LNCAP (cell line): ENCODE measurements around the gene MAP2K5.

Experiments
- TF ChIP-seq, protein P1 (sequence below): fragments of 450-650 bp; IDR thresholded peaks from 2 replicates; pipeline ENCODE4 v1.5.1; 2017; ENCODE audit warnings: mild to moderate bottlenecking

MAP2K5 gene

GRCh38 chr15:67779549-67780111 lies 237.1 kb downstream of the MAP2K5 start:
- TF ChIP-seq, protein P1, sequence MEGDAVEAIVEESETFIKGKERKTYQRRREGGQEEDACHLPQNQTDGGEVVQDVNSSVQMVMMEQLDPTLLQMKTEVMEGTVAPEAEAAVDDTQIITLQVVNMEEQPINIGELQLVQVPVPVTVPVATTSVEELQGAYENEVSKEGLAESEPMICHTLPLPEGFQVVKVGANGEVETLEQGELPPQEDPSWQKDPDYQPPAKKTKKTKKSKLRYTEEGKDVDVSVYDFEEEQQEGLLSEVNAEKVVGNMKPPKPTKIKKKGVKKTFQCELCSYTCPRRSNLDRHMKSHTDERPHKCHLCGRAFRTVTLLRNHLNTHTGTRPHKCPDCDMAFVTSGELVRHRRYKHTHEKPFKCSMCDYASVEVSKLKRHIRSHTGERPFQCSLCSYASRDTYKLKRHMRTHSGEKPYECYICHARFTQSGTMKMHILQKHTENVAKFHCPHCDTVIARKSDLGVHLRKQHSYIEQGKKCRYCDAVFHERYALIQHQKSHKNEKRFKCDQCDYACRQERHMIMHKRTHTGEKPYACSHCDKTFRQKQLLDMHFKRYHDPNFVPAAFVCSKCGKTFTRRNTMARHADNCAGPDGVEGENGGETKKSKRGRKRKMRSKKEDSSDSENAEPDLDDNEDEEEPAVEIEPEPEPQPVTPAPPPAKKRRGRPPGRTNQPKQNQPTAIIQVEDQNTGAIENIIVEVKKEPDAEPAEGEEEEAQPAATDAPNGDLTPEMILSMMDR, result no peak

DNA sequence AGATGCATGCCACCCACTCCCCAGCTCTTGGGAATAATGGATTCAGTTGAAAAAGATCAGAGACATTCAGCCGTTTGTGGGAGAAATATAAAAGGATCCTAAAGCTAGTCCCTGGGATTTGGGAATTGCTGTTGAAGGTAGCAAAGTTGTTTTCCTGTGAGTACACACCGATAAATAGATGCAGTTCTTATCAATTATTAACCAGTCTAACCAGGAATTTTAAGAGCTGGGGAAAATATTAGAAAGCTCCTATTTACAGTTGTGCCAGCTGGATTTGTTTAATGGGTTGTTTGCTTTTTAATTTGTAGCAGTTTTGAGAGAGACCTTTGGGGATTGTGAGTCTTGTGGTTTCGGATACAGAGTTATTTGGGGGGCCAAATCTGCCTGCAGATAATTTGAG lies 238.6 kb downstream of the MAP2K5 start:
- TF ChIP-seq, protein P1, result no peak

GRCh38 chr15:67781907-67782690 lies 239.6 kb downstream of the MAP2K5 start:
- TF ChIP-seq, protein P1, result no peak

DNA sequence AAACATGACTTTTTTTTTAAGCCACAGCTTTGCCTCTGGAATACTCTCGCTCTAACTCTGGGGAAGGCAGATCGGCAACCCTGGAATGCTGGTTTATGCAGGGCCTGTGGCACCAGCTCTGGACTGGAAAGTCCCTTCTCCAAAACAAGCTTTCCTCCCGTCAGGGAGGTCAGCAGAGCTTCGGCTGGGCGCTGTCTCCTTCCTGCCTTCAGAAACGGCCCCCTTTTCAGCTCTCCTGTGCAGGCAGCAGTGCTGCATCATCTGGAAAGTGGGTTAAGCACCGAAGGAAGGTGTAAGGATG lies 240.1 kb downstream of the MAP2K5 start:
- TF ChIP-seq, protein P1, result no peak

GRCh38 chr15:67783303-67783702 lies 240.8 kb downstream of the MAP2K5 start:
- TF ChIP-seq, protein P1, result no peak

DNA sequence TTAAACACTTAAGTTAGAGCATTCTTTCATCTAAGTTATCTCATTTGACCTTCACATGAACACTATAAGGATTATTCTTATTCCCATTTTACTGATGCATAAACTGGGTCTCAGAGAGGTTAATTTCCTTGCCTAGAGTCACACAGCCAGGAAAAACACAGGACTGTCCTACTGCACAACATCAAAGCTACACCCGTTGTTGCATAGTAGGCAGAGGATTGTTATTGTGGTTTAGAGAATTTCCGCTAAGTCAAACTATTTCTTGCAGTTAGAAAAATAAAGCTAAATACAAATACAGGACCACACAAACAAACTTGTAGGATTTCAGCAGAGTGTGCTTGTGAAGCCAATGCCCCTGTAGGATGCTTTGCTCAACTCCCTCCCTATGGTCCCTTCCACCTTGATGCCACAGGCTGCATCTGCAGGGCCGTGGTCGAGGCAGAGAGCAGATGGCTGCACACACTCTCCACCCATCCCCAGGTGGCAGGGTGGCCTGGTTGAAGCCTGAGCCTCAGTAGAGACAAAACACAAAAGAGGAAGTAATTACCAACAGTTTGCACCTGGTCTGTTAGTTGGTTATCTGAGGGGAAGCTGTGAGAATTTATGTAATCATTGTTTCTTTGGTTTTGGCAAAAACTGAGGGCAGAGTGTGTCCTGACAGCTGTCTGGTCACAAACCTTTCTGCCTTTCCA lies 241.7 kb downstream of the MAP2K5 start:
- TF ChIP-seq, protein P1, result no peak

- TF ChIP-seq, protein P1, result no peak
Observed at GRCh38 chr15:67784856-67785430, 242.4 kb downstream of the MAP2K5 start.
